Neural cell (in vitro differentiated cells): ENCODE measurements around the gene ZNF678. TPM values are rescaled to one million over a fixed set of nuclear protein-coding genes. Genes with fewer than 3 reads are reported as not detected.

Source experiments
- H2AFZ ChIP-seq: fragments of 200-600, 300-800 bp; sonication (generic), shearing (Covaris generic); 2 replicates; pipeline ENCODE4 v1.6.0; 2014; ENCODE audit warnings: low read depth, mild to moderate bottlenecking, antibody characterized with exemption, low read length, moderate library complexity
- H3F3A ChIP-seq: fragments of 200-600 bp; shearing (Covaris generic); 2 replicates; pipeline ENCODE4 v1.6.1; 2016; ENCODE audit warnings: mild to moderate bottlenecking, moderate library complexity, mixed read lengths, antibody characterized with exemption, low read length; ENCODE audit not compliant: insufficient read depth, poor library complexity, severe bottlenecking
- H3K27ac ChIP-seq: fragments of 200-600, 300-800 bp; sonication (generic), shearing (Covaris generic); 2 replicates; pipeline ENCODE4 v1.5.1; 2014; ENCODE audit warnings: mild to moderate bottlenecking, low read length, moderate library complexity
- H3K27me3 ChIP-seq: fragments of 300-800, 200-600 bp; sonication (generic), shearing (Covaris generic); 2 replicates; pipeline ENCODE4 v1.6.0; 2014; ENCODE audit warnings: mild to moderate bottlenecking, low read depth, low read length, moderate library complexity; ENCODE audit not compliant: insufficient read depth
- H3K36me3 ChIP-seq: fragments of 300-800, 200-600 bp; sonication (generic), shearing (Covaris generic); 2 replicates; pipeline ENCODE4 v1.5.1; 2014; ENCODE audit warnings: mild to moderate bottlenecking, antibody characterized with exemption, low read length, moderate library complexity; ENCODE audit not compliant: insufficient read depth
- H3K4me2 ChIP-seq: fragments of 300-800, 200-600 bp; sonication (generic), shearing (Covaris generic); 2 replicates; pipeline ENCODE4 v1.6.0; 2014; ENCODE audit warnings: mild to moderate bottlenecking, low read length
- H3K4me3 ChIP-seq: fragments of 300-800, 200-600 bp; sonication (generic), shearing (Covaris generic); 2 replicates; pipeline ENCODE4 v1.5.1; 2014; ENCODE audit warnings: mild to moderate bottlenecking, low read length, moderate library complexity
- H3K79me2 ChIP-seq: fragments of 200-600 bp; shearing (Covaris generic); replicated peaks from 2 replicates; pipeline ENCODE4 v1.6.0; 2014; ENCODE audit warnings: mild to moderate bottlenecking, low read length, moderate library complexity; ENCODE audit not compliant: insufficient read depth
- H3K9ac ChIP-seq: fragments of 300-800, 200-600 bp; sonication (generic), shearing (Covaris generic); 2 replicates; pipeline ENCODE4 v1.6.1; 2016; ENCODE audit warnings: mild to moderate bottlenecking, low read length, mixed read lengths
- H3K9me2 ChIP-seq: fragments of 200-600 bp; shearing (Covaris generic); 2 replicates; pipeline ENCODE4 v1.6.1; 2016; ENCODE audit warnings: mild to moderate bottlenecking, low read length, mixed read lengths; ENCODE audit not compliant: insufficient read depth
- H3K9me3 ChIP-seq: fragments of 200-600, 300-800 bp; sonication (generic), shearing (Covaris generic); 2 replicates; pipeline ENCODE4 v1.6.1; 2016; ENCODE audit warnings: mild to moderate bottlenecking, mixed run types, low read length, moderate library complexity, mixed read lengths
- H4K20me1 ChIP-seq: fragments of 200-600 bp; shearing (Covaris generic); 2 replicates; pipeline ENCODE4 v1.6.1; 2016; ENCODE audit warnings: mild to moderate bottlenecking, mixed run types; ENCODE audit not compliant: insufficient read depth
- EP300 ChIP-seq: fragments of 450-650 bp; conservative IDR thresholded peaks from 2 replicates; pipeline ENCODE4 v1.6.1; 2014; ENCODE audit warnings: antibody characterized with exemption, mild to moderate bottlenecking, moderate library complexity; ENCODE audit not compliant: poor library complexity, severe bottlenecking
- EZH2 ChIP-seq: fragments of 200-600, 300-800 bp; shearing (Covaris generic), sonication (generic); IDR thresholded peaks from 2 replicates; pipeline ENCODE4 v1.6.1; 2014; ENCODE audit warnings: antibody characterized with exemption, low read length, borderline replicate concordance, mild to moderate bottlenecking; ENCODE audit not compliant: insufficient read depth, poor library complexity, severe bottlenecking
- MXI1 ChIP-seq: fragments of 450-650 bp; conservative IDR thresholded peaks from 2 replicates; pipeline ENCODE4 v1.6.1; 2014; ENCODE audit warnings: antibody characterized with exemption, mild to moderate bottlenecking; ENCODE audit not compliant: poor library complexity, severe bottlenecking
- POLR2AphosphoS5 ChIP-seq: IDR thresholded peaks from 2 replicates; pipeline ENCODE4 v1.6.1; 2012
- RAD21 ChIP-seq: fragments of 450-650 bp; conservative IDR thresholded peaks from 2 replicates; pipeline ENCODE4 v1.6.1; 2014; ENCODE audit warnings: antibody characterized with exemption, mild to moderate bottlenecking, moderate library complexity
- SMC3 ChIP-seq: fragments of 450-650 bp; conservative IDR thresholded peaks from 2 replicates; pipeline ENCODE4 v1.6.1; 2014; ENCODE audit warnings: antibody characterized with exemption, mild to moderate bottlenecking, moderate library complexity; ENCODE audit not compliant: poor library complexity
- TAF1 ChIP-seq: IDR thresholded peaks from 2 replicates; pipeline ENCODE4 v1.6.1; 2012; ENCODE audit warnings: low read depth
- polyA plus RNA-seq: library from polyadenylated mRNA; depleted of rRNA; stranded (reverse); fragments of >200 nt; gene quantifications from 2 replicates; pipeline ENCODE4 v1.2.3, GENCODE V29; 2014
- TF ChIP-seq, protein P1 (sequence below): fragments of 450-650 bp; IDR thresholded peaks from 2 replicates; pipeline ENCODE4 v1.5.1; 2014; ENCODE audit warnings: antibody characterized with exemption, mild to moderate bottlenecking, moderate library complexity; ENCODE audit not compliant: poor library complexity, severe bottlenecking
- TF ChIP-seq, protein P2 (sequence below): IDR thresholded peaks from 2 replicates; pipeline ENCODE4 v1.6.1; 2012; ENCODE audit warnings: borderline replicate concordance

The ZNF678 gene
- polyA plus RNA-seq, 1 donor from 2014 or later: 25.9 TPM

DNA sequence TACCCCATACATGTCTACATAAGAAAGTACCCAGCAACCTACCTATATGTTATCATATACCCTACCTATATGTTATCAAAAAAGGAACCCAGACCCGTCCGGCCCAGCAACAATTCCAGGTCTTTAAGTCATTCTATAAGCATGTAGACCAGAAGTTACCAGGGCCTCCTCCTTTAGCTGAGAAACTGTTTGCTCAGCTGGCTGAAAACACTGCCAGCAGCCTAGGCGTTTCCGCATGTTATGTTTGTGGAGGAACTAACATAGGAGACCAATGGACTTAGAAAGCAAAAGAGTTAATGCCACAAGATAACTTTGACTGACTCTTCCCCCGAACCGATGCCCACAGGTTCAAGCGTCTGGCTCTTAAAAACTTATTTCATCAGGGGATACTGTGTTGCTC lies 7.1 kb upstream of the ZNF678 start:
- no peaks in the 10 kb centered on the region for H4K20me1 ChIP-seq
- H3K4me2 ChIP-seq: no peak overlapping the region
- no peaks in the 10 kb centered on the region for H3K9me2 ChIP-seq
- H3K4me3 ChIP-seq: no peak overlapping the region
- TF ChIP-seq SMC3: no peak
- TF ChIP-seq RAD21: no peak
- no peak for TF ChIP-seq MXI1
- no peak for TF ChIP-seq EZH2
- no peak for TF ChIP-seq TAF1
- no peak for TF ChIP-seq POLR2AphosphoS5
- TF ChIP-seq EP300: no peak
- TF ChIP-seq, protein P1, sequence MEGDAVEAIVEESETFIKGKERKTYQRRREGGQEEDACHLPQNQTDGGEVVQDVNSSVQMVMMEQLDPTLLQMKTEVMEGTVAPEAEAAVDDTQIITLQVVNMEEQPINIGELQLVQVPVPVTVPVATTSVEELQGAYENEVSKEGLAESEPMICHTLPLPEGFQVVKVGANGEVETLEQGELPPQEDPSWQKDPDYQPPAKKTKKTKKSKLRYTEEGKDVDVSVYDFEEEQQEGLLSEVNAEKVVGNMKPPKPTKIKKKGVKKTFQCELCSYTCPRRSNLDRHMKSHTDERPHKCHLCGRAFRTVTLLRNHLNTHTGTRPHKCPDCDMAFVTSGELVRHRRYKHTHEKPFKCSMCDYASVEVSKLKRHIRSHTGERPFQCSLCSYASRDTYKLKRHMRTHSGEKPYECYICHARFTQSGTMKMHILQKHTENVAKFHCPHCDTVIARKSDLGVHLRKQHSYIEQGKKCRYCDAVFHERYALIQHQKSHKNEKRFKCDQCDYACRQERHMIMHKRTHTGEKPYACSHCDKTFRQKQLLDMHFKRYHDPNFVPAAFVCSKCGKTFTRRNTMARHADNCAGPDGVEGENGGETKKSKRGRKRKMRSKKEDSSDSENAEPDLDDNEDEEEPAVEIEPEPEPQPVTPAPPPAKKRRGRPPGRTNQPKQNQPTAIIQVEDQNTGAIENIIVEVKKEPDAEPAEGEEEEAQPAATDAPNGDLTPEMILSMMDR: no peak
- H3K27ac ChIP-seq: no peak overlapping the region
- no peaks in the 10 kb centered on the region for H3K79me2 ChIP-seq
- no peaks in the 10 kb centered on the region for H3F3A ChIP-seq
- no peaks in the 10 kb centered on the region for H3K36me3 ChIP-seq
- H2AFZ ChIP-seq: no peak overlapping the region
- no peaks in the 10 kb centered on the region for H3K27me3 ChIP-seq
- no peak overlapping the region for H3K9ac ChIP-seq
- no peaks in the 10 kb centered on the region for H3K9me3 ChIP-seq

DNA sequence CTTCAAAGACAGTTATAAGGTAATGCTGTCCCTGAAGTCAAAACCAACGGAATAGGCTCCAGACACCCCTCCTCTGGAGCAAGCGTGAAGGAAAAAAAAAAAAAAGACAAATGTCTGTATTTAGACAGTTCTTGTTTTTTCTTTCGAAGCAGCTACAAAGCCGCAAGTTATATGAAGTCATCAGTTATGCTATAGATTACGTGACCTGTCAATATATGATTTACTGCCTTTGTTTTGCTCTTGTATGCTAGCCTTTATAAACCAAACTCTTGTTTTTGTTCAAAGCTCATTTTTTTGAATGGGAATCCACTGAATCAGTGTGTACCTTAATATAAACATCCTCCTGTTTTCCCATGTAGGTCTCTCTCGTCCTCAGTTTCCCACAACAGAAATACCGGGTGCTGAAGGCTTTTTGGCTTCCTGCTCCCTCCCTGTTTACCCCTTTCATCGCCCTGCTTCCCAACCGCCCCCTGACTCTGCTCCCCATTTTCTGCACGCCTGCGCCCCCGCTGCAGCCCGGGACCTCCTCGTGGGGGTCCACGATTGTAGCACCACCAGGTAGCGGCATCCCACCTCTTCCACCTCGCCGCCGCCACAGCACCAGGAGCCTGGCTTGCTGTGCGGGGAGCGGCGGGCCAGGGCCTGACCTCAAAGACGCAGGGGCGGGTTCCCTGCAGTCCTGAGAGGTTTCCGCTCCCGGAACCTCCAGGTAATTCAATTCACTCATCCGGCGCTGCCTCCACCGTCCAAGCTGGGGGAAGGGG lies 5.2 kb upstream of the ZNF678 start:
- Histone ChIP-seq H3K9ac (no peak overlapping the region), H3K79me2 (no peaks in the 10 kb centered on the region), H3K4me2 (no peak overlapping the region), H3K27ac (no peak overlapping the region), H3K36me3 (no peaks in the 10 kb centered on the region), H3K4me3 (no peak overlapping the region), H3K9me2 (no peaks in the 10 kb centered on the region), H4K20me1 (no peaks in the 10 kb centered on the region), H3K9me3 (no peaks in the 10 kb centered on the region), H3F3A (no peaks in the 10 kb centered on the region), H3K27me3 (no peaks in the 10 kb centered on the region), H2AFZ (no peak overlapping the region)
- no peak for TF ChIP-seq RAD21
- no peak for TF ChIP-seq EZH2

DNA sequence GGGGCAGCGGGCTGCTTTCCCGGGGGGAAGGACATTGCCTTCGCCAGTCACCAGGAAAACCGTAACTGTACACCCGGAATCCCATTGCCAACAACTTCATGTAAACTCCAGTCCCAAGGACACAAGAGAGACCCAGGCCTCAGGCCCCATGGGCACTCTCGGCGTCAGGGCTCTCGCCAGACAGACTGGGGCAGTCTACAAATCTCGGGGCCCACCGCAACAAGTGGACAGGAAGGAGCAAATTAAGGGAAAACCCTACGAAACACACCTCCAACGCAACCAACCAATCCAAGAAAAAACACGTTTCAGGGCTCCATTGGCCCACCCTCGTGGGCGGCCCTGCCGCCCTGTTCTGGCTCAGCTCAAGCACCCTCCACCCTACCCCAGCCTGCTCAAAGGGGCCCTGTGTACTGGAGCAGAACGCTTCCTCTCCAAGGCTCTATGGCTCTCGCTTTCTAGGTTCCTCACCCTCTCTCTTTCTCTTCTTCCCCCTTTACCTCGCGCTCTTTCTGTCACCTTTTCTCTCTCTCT lies 4.6 kb upstream of the ZNF678 start:
- no peaks in the 10 kb centered on the region for H3K9me2 ChIP-seq
- no peaks in the 10 kb centered on the region for H3F3A ChIP-seq
- H3K9ac ChIP-seq: no peak overlapping the region
- TF ChIP-seq TAF1 (no peak), POLR2AphosphoS5 (no peak), EP300 (no peak), EZH2 (no peak), MXI1 (no peak), RAD21 (no peak), SMC3 (no peak)
- TF ChIP-seq, protein P1: no peak
- TF ChIP-seq, protein P2, sequence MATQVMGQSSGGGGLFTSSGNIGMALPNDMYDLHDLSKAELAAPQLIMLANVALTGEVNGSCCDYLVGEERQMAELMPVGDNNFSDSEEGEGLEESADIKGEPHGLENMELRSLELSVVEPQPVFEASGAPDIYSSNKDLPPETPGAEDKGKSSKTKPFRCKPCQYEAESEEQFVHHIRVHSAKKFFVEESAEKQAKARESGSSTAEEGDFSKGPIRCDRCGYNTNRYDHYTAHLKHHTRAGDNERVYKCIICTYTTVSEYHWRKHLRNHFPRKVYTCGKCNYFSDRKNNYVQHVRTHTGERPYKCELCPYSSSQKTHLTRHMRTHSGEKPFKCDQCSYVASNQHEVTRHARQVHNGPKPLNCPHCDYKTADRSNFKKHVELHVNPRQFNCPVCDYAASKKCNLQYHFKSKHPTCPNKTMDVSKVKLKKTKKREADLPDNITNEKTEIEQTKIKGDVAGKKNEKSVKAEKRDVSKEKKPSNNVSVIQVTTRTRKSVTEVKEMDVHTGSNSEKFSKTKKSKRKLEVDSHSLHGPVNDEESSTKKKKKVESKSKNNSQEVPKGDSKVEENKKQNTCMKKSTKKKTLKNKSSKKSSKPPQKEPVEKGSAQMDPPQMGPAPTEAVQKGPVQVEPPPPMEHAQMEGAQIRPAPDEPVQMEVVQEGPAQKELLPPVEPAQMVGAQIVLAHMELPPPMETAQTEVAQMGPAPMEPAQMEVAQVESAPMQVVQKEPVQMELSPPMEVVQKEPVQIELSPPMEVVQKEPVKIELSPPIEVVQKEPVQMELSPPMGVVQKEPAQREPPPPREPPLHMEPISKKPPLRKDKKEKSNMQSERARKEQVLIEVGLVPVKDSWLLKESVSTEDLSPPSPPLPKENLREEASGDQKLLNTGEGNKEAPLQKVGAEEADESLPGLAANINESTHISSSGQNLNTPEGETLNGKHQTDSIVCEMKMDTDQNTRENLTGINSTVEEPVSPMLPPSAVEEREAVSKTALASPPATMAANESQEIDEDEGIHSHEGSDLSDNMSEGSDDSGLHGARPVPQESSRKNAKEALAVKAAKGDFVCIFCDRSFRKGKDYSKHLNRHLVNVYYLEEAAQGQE: no peak
- no peaks in the 10 kb centered on the region for H3K27me3 ChIP-seq
- no peaks in the 10 kb centered on the region for H3K9me3 ChIP-seq
- no peak overlapping the region for H3K4me3 ChIP-seq
- no peaks in the 10 kb centered on the region for H3K36me3 ChIP-seq
- H4K20me1 ChIP-seq: no peaks in the 10 kb centered on the region
- H3K79me2 ChIP-seq: peaks cover 1% of the 10 kb centered on the region
- no peak overlapping the region for H3K4me2 ChIP-seq
- no peak overlapping the region for H3K27ac ChIP-seq
- H2AFZ ChIP-seq: no peak overlapping the region
